SK-N-SH treated with all-trans-retinoic acid at 6 μM for 48 hours (cell line): ENCODE measurements around the gene SPTSSB.

Experiments used
- ATAC-seq: fragments of 200-7000 bp; cut with Tn5 transposase; 3 replicates; pipeline ENCODE4 v1.9.1; 2020; ENCODE audit warnings: mild to moderate bottlenecking, moderate library complexity
- BACH2 ChIP-seq: fragments of 250-450 bp; sonication (Bioruptor Pico); IDR thresholded peaks from 2 replicates; pipeline ENCODE4 v1.9.0; 2021; ENCODE audit warnings: mild to moderate bottlenecking, borderline replicate concordance
- CSDC2 ChIP-seq: fragments of 250-450 bp; sonication (Bioruptor Pico); IDR thresholded peaks from 2 replicates; pipeline ENCODE4 v1.5.0; 2020; ENCODE audit warnings: mild to moderate bottlenecking, moderate library complexity
- ESRRG ChIP-seq: fragments of 250-450 bp; sonication (Bioruptor Pico); IDR thresholded peaks from 2 replicates; pipeline ENCODE4 v1.6.1; 2021; ENCODE audit warnings: mild to moderate bottlenecking
- GLIS3 ChIP-seq: fragments of 250-450 bp; sonication (Bioruptor Pico); IDR thresholded peaks from 2 replicates; pipeline ENCODE4 v1.5.0; 2020; ENCODE audit warnings: mild to moderate bottlenecking, moderate library complexity
- ISL1 ChIP-seq: fragments of 250-450 bp; sonication (Bioruptor Pico); IDR thresholded peaks from 2 replicates; pipeline ENCODE4 v2.1.2; 2022; ENCODE audit warnings: mild to moderate bottlenecking, moderate library complexity
- OSR1 ChIP-seq: fragments of 250-450 bp; sonication (Bioruptor Pico); IDR thresholded peaks from 2 replicates; pipeline ENCODE4 v1.8.0; 2022; ENCODE audit warnings: moderate library complexity, mild to moderate bottlenecking, inconsistent platforms
- PPARA ChIP-seq: fragments of 250-450 bp; sonication (Bioruptor Pico); IDR thresholded peaks from 2 replicates; pipeline ENCODE4 v1.5.0; 2020; ENCODE audit warnings: mild to moderate bottlenecking, borderline replicate concordance
- RARB ChIP-seq: fragments of 250-450 bp; sonication (Bioruptor Pico); IDR thresholded peaks from 2 replicates; pipeline ENCODE4 v1.8.0; 2021; ENCODE audit warnings: mild to moderate bottlenecking, moderate library complexity
- SNAI2 ChIP-seq: fragments of 250-450 bp; sonication (Bioruptor Pico); IDR thresholded peaks from 2 replicates; pipeline ENCODE4 v1.5.0; 2020; ENCODE audit warnings: mild to moderate bottlenecking, moderate library complexity
- TCF4 ChIP-seq: fragments of 250-450 bp; sonication (Bioruptor Pico); IDR thresholded peaks from 2 replicates; pipeline ENCODE4 v1.8.0; 2021; ENCODE audit warnings: mild to moderate bottlenecking, moderate library complexity, borderline replicate concordance
- TOX ChIP-seq: fragments of 250-450 bp; sonication (Bioruptor Pico); IDR thresholded peaks from 2 replicates; pipeline ENCODE4 v1.8.0; 2021; ENCODE audit warnings: mild to moderate bottlenecking, moderate library complexity, borderline replicate concordance
- ZC3H10 ChIP-seq: fragments of 250-450 bp; sonication (Bioruptor Pico); IDR thresholded peaks from 2 replicates; pipeline ENCODE4 v1.5.1; 2021; ENCODE audit warnings: mild to moderate bottlenecking, moderate library complexity
- ZFP3 ChIP-seq: fragments of 250-450 bp; sonication (Bioruptor Pico); IDR thresholded peaks from 2 replicates; pipeline ENCODE4 v1.5.0; 2020; ENCODE audit warnings: mild to moderate bottlenecking, moderate library complexity
- ZFP30 ChIP-seq: fragments of 450-650 bp; formaldehyde crosslinking; IDR thresholded peaks from 2 replicates; pipeline ENCODE4 v1.5.0; 2022; ENCODE audit warnings: mild to moderate bottlenecking, moderate library complexity
- ZNF565 ChIP-seq: fragments of 450-650 bp; formaldehyde crosslinking; conservative IDR thresholded peaks from 2 replicates; pipeline ENCODE4 v1.5.0; 2020; ENCODE audit warnings: low read depth, mild to moderate bottlenecking, moderate library complexity
- ZNF70 ChIP-seq: fragments of 450-650 bp; formaldehyde crosslinking; IDR thresholded peaks from 2 replicates; pipeline ENCODE4 v1.5.0; 2020; ENCODE audit warnings: mild to moderate bottlenecking, moderate library complexity
- TF ChIP-seq, protein P1 (sequence below): fragments of 250-450 bp; sonication (Bioruptor Pico); IDR thresholded peaks from 2 replicates; pipeline ENCODE4 v1.8.0; 2020; ENCODE audit warnings: mild to moderate bottlenecking, moderate library complexity, borderline replicate concordance
- TF ChIP-seq, protein P2 (sequence below): fragments of 250-450 bp; sonication (Bioruptor Pico); IDR thresholded peaks from 2 replicates; pipeline ENCODE4 v1.5.0; 2020; ENCODE audit warnings: mild to moderate bottlenecking, moderate library complexity
- TF ChIP-seq, protein P3 (sequence below): fragments of 250-450 bp; sonication (Bioruptor Pico); IDR thresholded peaks from 2 replicates; pipeline ENCODE4 v1.8.0; 2021; ENCODE audit warnings: low read depth, mild to moderate bottlenecking, moderate library complexity, borderline replicate concordance
- TF ChIP-seq, protein P4 (sequence below): fragments of 250-450 bp; sonication (Bioruptor Pico); IDR thresholded peaks from 2 replicates; pipeline ENCODE4 v1.5.1; 2020; ENCODE audit warnings: low read depth, mild to moderate bottlenecking, moderate library complexity

Gene SPTSSB

DNA sequence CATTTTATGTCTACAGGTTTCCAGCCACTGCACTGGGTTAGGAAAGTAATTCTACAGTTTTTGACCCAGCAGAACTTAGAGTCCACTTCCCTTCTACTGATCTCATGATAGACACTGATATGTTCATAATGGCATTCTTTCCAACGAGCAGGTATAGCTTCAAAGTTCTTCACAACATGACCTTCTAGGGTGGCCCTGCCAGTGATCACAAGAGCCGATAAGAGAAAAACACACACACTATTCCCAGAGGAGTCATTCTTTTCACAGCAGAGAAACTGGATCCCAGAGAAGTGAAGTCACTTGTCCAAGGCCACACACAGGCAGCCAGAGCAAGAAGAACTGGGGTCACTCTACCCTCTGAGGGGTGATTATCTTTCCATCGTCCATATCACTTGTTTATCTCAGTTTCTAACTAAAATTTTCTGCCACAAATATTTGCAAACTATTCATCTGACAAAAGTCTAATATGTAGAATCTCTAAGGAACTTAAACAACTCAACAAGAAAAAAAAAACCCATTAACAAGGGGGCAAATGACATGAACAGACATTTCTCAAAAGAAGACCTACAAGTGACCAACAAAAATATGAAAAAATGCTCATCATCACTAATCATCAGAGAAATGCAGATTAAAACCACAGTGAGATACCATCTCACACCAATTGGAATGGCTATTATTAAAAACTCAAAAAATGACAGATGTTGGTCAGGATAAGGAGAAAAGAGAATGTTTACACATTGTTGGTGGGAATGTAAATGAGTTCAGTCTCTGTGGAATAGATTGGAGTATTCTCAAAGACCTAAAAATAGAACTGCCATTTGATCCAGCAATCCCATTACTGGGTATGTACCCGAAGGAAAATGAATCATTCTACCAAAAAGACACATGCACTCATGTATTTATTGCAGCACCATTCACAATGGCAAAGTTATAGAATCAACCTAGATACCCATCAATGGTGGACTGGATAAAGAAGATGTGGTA is 31.5 kb downstream of the SPTSSB start:
- TF ChIP-seq ISL1 (CRISPR knock-in tag) (no peak), SNAI2 (CRISPR knock-in tag) (no peak), ZNF565 (CRISPR knock-in tag) (no peak), CSDC2 (no peak), TCF4 (CRISPR knock-in tag) (no peak), ZC3H10 (CRISPR knock-in tag) (no peak), GLIS3 (no peak), ESRRG (no peak)
- TF ChIP-seq, protein P1, sequence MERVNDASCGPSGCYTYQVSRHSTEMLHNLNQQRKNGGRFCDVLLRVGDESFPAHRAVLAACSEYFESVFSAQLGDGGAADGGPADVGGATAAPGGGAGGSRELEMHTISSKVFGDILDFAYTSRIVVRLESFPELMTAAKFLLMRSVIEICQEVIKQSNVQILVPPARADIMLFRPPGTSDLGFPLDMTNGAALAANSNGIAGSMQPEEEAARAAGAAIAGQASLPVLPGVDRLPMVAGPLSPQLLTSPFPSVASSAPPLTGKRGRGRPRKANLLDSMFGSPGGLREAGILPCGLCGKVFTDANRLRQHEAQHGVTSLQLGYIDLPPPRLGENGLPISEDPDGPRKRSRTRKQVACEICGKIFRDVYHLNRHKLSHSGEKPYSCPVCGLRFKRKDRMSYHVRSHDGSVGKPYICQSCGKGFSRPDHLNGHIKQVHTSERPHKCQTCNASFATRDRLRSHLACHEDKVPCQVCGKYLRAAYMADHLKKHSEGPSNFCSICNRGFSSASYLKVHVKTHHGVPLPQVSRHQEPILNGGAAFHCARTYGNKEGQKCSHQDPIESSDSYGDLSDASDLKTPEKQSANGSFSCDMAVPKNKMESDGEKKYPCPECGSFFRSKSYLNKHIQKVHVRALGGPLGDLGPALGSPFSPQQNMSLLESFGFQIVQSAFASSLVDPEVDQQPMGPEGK = no peak
- no peak for ATAC-seq

DNA sequence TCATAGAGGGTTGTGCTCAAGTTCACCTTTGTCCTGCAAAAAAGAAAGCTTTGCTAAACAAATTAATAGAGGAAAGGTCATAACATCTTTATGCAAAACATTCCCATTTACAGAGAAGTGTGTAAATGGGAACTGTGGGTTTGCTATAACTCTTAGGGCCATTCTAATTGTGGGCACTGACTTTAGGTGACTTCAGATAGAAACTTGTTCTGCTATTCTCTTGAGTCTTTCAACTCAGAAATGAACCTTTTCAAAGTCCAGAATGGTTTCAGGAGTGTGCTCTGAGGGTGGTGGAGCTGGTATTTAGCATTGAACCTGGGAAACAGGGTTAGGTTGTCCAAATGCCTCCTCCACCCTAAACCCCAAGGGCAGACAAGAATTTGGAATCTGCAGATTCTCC is 34.0 kb downstream of the SPTSSB start:
- no peak for ATAC-seq
- TF ChIP-seq, protein P2, sequence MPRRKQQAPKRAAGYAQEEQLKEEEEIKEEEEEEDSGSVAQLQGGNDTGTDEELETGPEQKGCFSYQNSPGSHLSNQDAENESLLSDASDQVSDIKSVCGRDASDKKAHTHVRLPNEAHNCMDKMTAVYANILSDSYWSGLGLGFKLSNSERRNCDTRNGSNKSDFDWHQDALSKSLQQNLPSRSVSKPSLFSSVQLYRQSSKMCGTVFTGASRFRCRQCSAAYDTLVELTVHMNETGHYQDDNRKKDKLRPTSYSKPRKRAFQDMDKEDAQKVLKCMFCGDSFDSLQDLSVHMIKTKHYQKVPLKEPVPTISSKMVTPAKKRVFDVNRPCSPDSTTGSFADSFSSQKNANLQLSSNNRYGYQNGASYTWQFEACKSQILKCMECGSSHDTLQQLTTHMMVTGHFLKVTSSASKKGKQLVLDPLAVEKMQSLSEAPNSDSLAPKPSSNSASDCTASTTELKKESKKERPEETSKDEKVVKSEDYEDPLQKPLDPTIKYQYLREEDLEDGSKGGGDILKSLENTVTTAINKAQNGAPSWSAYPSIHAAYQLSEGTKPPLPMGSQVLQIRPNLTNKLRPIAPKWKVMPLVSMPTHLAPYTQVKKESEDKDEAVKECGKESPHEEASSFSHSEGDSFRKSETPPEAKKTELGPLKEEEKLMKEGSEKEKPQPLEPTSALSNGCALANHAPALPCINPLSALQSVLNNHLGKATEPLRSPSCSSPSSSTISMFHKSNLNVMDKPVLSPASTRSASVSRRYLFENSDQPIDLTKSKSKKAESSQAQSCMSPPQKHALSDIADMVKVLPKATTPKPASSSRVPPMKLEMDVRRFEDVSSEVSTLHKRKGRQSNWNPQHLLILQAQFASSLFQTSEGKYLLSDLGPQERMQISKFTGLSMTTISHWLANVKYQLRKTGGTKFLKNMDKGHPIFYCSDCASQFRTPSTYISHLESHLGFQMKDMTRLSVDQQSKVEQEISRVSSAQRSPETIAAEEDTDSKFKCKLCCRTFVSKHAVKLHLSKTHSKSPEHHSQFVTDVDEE (CRISPR knock-in tag) = no peak
- no peak for TF ChIP-seq TCF4 (CRISPR knock-in tag)
- no peak for TF ChIP-seq BACH2 (CRISPR knock-in tag)
- no peak for TF ChIP-seq ZNF565 (CRISPR knock-in tag)
- no peak for TF ChIP-seq ZFP3 (CRISPR knock-in tag)
- TF ChIP-seq ZC3H10 (CRISPR knock-in tag) = no peak

DNA sequence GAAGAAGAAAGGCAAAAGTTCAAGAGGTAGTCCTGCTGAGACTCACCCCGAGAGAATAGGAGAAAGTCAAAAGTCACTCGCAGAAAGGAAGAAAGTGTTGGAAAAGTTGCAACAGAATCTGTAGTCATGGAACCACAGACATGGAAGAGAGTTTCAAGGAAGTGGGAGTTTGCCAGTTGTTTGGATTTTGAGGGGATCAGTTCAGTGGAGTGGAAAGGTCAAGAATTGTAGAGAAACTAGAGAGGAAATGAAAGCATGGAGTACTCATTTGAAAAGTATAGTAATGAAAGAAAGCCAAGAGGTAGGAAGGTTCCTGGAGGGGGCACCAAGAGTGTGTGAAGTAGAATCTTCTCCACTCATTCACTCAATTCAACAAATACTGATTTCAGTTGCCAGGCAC is 34.7 kb downstream of the SPTSSB start:
- ATAC-seq = no peak

More for the DNA sequence above, 34.7 kb downstream of the SPTSSB start:
- no peak for TF ChIP-seq SNAI2 (CRISPR knock-in tag)
- TF ChIP-seq ESRRG = no peak
- TF ChIP-seq, protein P3, sequence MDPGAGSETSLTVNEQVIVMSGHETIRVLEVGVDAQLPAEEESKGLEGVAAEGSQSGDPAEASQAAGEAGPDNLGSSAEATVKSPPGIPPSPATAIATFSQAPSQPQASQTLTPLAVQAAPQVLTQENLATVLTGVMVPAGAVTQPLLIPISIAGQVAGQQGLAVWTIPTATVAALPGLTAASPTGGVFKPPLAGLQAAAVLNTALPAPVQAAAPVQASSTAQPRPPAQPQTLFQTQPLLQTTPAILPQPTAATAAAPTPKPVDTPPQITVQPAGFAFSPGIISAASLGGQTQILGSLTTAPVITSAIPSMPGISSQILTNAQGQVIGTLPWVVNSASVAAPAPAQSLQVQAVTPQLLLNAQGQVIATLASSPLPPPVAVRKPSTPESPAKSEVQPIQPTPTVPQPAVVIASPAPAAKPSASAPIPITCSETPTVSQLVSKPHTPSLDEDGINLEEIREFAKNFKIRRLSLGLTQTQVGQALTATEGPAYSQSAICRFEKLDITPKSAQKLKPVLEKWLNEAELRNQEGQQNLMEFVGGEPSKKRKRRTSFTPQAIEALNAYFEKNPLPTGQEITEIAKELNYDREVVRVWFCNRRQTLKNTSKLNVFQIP (CRISPR knock-in tag) = no peak
- no peak for TF ChIP-seq BACH2 (CRISPR knock-in tag)
- TF ChIP-seq GLIS3 = no peak
- no peak for TF ChIP-seq CSDC2
- TF ChIP-seq RARB (CRISPR knock-in tag) = no peak
- no peak for TF ChIP-seq ZNF70 (CRISPR knock-in tag)
- no peak for TF ChIP-seq ZFP3 (CRISPR knock-in tag)
- TF ChIP-seq PPARA (CRISPR knock-in tag) = no peak
- TF ChIP-seq, protein P2 (CRISPR knock-in tag) = no peak
- TF ChIP-seq OSR1 (CRISPR knock-in tag) = no peak
- TF ChIP-seq ZFP30 (CRISPR knock-in tag) = no peak
- TF ChIP-seq, protein P4, sequence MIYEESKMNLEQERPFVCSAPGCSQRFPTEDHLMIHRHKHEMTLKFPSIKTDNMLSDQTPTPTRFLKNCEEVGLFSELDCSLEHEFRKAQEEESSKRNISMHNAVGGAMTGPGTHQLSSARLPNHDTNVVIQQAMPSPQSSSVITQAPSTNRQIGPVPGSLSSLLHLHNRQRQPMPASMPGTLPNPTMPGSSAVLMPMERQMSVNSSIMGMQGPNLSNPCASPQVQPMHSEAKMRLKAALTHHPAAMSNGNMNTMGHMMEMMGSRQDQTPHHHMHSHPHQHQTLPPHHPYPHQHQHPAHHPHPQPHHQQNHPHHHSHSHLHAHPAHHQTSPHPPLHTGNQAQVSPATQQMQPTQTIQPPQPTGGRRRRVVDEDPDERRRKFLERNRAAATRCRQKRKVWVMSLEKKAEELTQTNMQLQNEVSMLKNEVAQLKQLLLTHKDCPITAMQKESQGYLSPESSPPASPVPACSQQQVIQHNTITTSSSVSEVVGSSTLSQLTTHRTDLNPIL (CRISPR knock-in tag) = no peak
- no peak for TF ChIP-seq TCF4 (CRISPR knock-in tag)
- TF ChIP-seq TOX (CRISPR knock-in tag) = no peak
- TF ChIP-seq ZNF565 (CRISPR knock-in tag) = no peak
- TF ChIP-seq ZC3H10 (CRISPR knock-in tag) = no peak
- TF ChIP-seq, all 23 proteins: peak for 0
